ENCODE measurements around the gene DNMT3A.

DNA sequence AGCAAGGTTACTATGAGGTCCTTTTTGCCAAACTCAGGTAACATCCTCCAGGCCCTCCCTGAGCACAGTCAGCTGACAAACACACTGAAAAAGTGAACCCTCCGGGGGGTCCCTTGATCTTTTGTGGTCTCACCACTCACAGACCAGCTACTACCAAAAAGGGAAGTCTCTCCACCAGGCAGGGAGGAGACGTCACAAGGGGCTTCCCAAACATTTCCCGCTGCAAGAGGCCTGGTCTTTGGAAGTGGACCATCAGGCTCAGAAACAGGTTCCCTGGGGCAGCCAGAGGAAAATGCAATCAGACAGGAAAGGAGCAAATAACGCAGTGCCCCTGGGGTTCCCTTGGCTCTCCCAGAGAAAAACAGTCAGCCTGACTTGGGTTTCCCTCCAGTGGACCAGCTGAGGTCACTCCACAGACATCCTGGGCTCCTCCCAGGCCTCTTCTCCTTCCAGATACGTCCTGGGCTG is 134.6 kb downstream of the DNMT3A start:
- TF ChIP-seq USF2 (IDR thresholded peaks at IDR 0.05; ENCODE audit: low read length), result no peak
- TF ChIP-seq SP4 (IDR thresholded peaks at IDR 0.05; ENCODE audit: low read length), result no peak
- no peak for TF ChIP-seq EP300 (IDR thresholded peaks at IDR 0.05; ENCODE audit: borderline replicate concordance in 1 of 2, low read depth in 2 of 2, low read length in 2 of 2)
- no peak for TF ChIP-seq RXRA (IDR thresholded peaks at IDR 0.05; ENCODE audit: insufficient read depth, low read depth, low read length)
- no peak for TF ChIP-seq EZH2 (IDR thresholded peaks at IDR 0.05; ENCODE audit: low read depth, low read length, severe bottlenecking)
- TF ChIP-seq CTCF (IDR thresholded peaks at IDR 0.05; ENCODE audit: control extremely low read depth in 1 of 3, insufficient read depth in 1 of 3, low read depth in 1 of 3, low read length in 3 of 3), result no peak
- no peak for TF ChIP-seq SUZ12 (IDR thresholded peaks at IDR 0.05; ENCODE audit: low read length)
- TF ChIP-seq BCL11A (IDR thresholded peaks at IDR 0.05; ENCODE audit: low read depth in 2 of 2, low read length in 2 of 2), result no peak
- TF ChIP-seq ZNF274 (IDR thresholded peaks at IDR 0.05; ENCODE audit: borderline replicate concordance, extremely low read depth, low read length), result no peak
- no peak for TF ChIP-seq RAD21 (IDR thresholded peaks at IDR 0.05 in 1 of 2, conservative IDR thresholded peaks at IDR 0.05 in 1 of 2; ENCODE audit: low read depth in 2 of 2, low read length in 2 of 2)
- no peak for TF ChIP-seq POLR2AphosphoS5 (IDR thresholded peaks at IDR 0.05; ENCODE audit: low read depth, low read length)
- no peak for TF ChIP-seq GABPA (IDR thresholded peaks at IDR 0.05; ENCODE audit: borderline replicate concordance, insufficient read depth, low read length)
